Ishikawa (cell line): ENCODE data around the gene MBNL1.

Experiments used
- CEBPB ChIP-seq: IDR thresholded peaks from 2 replicates; pipeline ENCODE4 v1.6.1; 2012
- CREB1 ChIP-seq: IDR thresholded peaks from 2 replicates; pipeline ENCODE4 v1.6.1; 2012; ENCODE audit warnings: low read depth
- EGR1 ChIP-seq: IDR thresholded peaks from 2 replicates; pipeline ENCODE4 v1.6.1; 2012
- EP300 ChIP-seq: IDR thresholded peaks from 2 replicates; pipeline ENCODE4 v1.6.1; 2012; ENCODE audit warnings: borderline replicate concordance
- FOXM1 ChIP-seq: IDR thresholded peaks from 2 replicates; pipeline ENCODE4 v1.6.1; 2012; ENCODE audit warnings: low read depth, borderline replicate concordance
- MAX ChIP-seq: IDR thresholded peaks from 2 replicates; pipeline ENCODE4 v1.6.1; 2012
- NFIC ChIP-seq: IDR thresholded peaks from 2 replicates; pipeline ENCODE4 v1.6.1; 2012
- RAD21 ChIP-seq: IDR thresholded peaks from 2 replicates; pipeline ENCODE4 v1.6.1; 2012; ENCODE audit warnings: low read depth
- TAF1 ChIP-seq: IDR thresholded peaks from 2 replicates; pipeline ENCODE4 v1.6.1; 2012; ENCODE audit warnings: low read depth, mild to moderate bottlenecking
- TCF12 ChIP-seq: IDR thresholded peaks from 2 replicates; pipeline ENCODE4 v1.6.1; 2012; ENCODE audit warnings: low read depth
- TEAD4 ChIP-seq: IDR thresholded peaks from 2 replicates; pipeline ENCODE4 v1.6.1; 2012
- YY1 ChIP-seq: IDR thresholded peaks from 2 replicates; pipeline ENCODE4 v1.6.1; 2012; ENCODE audit warnings: low read depth
- ZBTB7A ChIP-seq: IDR thresholded peaks from 2 replicates; pipeline ENCODE4 v1.6.1; 2012; ENCODE audit warnings: low read depth
- TF ChIP-seq, protein P1 (sequence below): IDR thresholded peaks from 2 replicates; pipeline ENCODE4 v1.6.1; 2012
- TF ChIP-seq, protein P2 (sequence below): IDR thresholded peaks from 2 replicates; pipeline ENCODE4 v1.6.1; 2012; ENCODE audit warnings: low read depth, mild to moderate bottlenecking

MBNL1 gene

GRCh38 chr3:152308475-152308844 lies 39.7 kb downstream of the MBNL1 start:
- TF ChIP-seq CEBPB (no peak), RAD21 (no peak), ZBTB7A (no peak), TCF12 (no peak), FOXM1 (no peak), EGR1 (no peak), EP300 (no peak), CREB1 (no peak), MAX (no peak), TEAD4 (no peak), YY1 (no peak), TAF1 (no peak)
- TF ChIP-seq, protein P1, sequence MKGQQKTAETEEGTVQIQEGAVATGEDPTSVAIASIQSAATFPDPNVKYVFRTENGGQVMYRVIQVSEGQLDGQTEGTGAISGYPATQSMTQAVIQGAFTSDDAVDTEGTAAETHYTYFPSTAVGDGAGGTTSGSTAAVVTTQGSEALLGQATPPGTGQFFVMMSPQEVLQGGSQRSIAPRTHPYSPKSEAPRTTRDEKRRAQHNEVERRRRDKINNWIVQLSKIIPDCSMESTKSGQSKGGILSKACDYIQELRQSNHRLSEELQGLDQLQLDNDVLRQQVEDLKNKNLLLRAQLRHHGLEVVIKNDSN, result no peak
- TF ChIP-seq, protein P2, sequence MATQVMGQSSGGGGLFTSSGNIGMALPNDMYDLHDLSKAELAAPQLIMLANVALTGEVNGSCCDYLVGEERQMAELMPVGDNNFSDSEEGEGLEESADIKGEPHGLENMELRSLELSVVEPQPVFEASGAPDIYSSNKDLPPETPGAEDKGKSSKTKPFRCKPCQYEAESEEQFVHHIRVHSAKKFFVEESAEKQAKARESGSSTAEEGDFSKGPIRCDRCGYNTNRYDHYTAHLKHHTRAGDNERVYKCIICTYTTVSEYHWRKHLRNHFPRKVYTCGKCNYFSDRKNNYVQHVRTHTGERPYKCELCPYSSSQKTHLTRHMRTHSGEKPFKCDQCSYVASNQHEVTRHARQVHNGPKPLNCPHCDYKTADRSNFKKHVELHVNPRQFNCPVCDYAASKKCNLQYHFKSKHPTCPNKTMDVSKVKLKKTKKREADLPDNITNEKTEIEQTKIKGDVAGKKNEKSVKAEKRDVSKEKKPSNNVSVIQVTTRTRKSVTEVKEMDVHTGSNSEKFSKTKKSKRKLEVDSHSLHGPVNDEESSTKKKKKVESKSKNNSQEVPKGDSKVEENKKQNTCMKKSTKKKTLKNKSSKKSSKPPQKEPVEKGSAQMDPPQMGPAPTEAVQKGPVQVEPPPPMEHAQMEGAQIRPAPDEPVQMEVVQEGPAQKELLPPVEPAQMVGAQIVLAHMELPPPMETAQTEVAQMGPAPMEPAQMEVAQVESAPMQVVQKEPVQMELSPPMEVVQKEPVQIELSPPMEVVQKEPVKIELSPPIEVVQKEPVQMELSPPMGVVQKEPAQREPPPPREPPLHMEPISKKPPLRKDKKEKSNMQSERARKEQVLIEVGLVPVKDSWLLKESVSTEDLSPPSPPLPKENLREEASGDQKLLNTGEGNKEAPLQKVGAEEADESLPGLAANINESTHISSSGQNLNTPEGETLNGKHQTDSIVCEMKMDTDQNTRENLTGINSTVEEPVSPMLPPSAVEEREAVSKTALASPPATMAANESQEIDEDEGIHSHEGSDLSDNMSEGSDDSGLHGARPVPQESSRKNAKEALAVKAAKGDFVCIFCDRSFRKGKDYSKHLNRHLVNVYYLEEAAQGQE, result no peak

DNA sequence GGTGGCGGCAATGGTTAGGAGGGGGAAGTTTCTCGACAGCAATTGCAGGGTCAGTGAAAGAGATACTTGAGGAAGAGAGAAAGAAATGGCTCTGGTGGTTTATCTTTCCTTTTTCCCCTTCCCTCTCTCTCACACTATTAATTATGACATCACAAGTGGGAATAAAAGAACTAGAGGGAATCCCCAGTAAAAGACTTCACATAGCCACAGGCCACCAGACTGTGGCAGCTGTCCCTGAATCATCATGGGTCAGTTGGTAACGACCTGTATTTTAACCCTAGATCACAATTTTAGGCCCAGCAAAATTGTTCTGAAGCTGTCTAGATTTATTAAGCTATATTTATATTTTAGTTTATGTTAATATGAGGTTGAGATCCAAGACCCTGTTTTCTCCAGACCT lies 40.3 kb downstream of the MBNL1 start:
- no peak for TF ChIP-seq FOXM1
- TF ChIP-seq, protein P1, result no peak
- TF ChIP-seq TCF12, result no peak
- TF ChIP-seq YY1, result no peak
- TF ChIP-seq TEAD4, result no peak
- no peak for TF ChIP-seq CREB1
- TF ChIP-seq MAX, result no peak
- no peak for TF ChIP-seq EGR1
- no peak for TF ChIP-seq CEBPB
- no peak for TF ChIP-seq NFIC
- TF ChIP-seq EP300, result no peak
- no peak for TF ChIP-seq TAF1
- TF ChIP-seq RAD21, result no peak
- TF ChIP-seq, protein P2, result no peak

- TF ChIP-seq, protein P1, result no peak
- TF ChIP-seq MAX (no peak), EP300 (no peak), TAF1 (no peak), YY1 (no peak), CREB1 (no peak), FOXM1 (no peak), CEBPB (no peak), RAD21 (no peak), TCF12 (no peak), NFIC (no peak), EGR1 (no peak), ZBTB7A (no peak), TEAD4 (no peak)
- TF ChIP-seq, protein P2, result no peak
These were observed 41.0 kb downstream of the MBNL1 start for GRCh38 chr3:152309535-152310307.
